Uterus (tissue), 4 donors: ENCODE measurements around the gene MYLK3. TPM values are rescaled to one million over a fixed set of nuclear protein-coding genes. Genes with fewer than 3 reads are reported as not detected.
"Not testable (repeated sequence)": the region's sequence is repeated elsewhere in the genome, so short reads cannot be mapped to it uniquely, and the experiment has no call there.

ENCODE experiments used
- DNase-seq, 2 donors: peaks; one replicate each; pipeline ENCODE4 v3.0.0-alpha.2; 2019 to 2020
- H3K27ac ChIP-seq, 2 donors: fragments of 200-600 bp; sonication (generic); 1 replicate in 1 of 2; 2 replicates in 1 of 2; pipeline ENCODE4 v1.5.1; 2016 to 2018
- H3K27me3 ChIP-seq, 2 donors: fragments of 200-600 bp; sonication (generic); one replicate each; pipeline ENCODE4 v1.5.1; 2018 to 2019; ENCODE audit warnings: control low read depth in 1 of 2
- H3K36me3 ChIP-seq, 2 donors: fragments of 200-600 bp; sonication (generic); one replicate each; pipeline ENCODE4 v1.5.1; 2019; ENCODE audit warnings: control low read depth in 1 of 2
- H3K4me1 ChIP-seq, 2 donors: fragments of 200-600 bp; sonication (generic); one replicate each; pipeline ENCODE4 v1.5.1; 2018 to 2019; ENCODE audit warnings: control low read depth in 1 of 2
- H3K4me3 ChIP-seq, 2 donors: fragments of 200-600 bp; sonication (generic); 1 replicate in 1 of 2; 2 replicates in 1 of 2; pipeline ENCODE4 v1.5.1; 2018 to 2019; ENCODE audit warnings: mild to moderate bottlenecking in 1 of 2
- H3K9me3 ChIP-seq, 2 donors: fragments of 200-600 bp; sonication (generic); one replicate each; pipeline ENCODE4 v1.5.1; 2019; ENCODE audit warnings: control low read depth in 1 of 2
- POLR2A ChIP-seq, 2 donors: fragments of 450-650 bp; IDR thresholded peaks; one replicate each; pipeline ENCODE4 v1.6.1; 2016; ENCODE audit warnings: antibody characterized with exemption in 2 of 2, mild to moderate bottlenecking in 1 of 2, moderate library complexity in 1 of 2
- intact Hi-C: fragments of 100-400 bp; cut with DNase I; formaldehyde crosslinking; loops from one replicate; pipeline ENCODE4 v1.15.1; 2023; ENCODE audit warnings: low total_unique reads
- total RNA-seq, 4 donors: library from RNA; depleted of rRNA in 3 of 4; stranded (reverse); fragments of >200 nt in 3 of 4; gene quantifications; one replicate each; pipeline versions ENCODE4 v1.1.0 to v1.2.4, GENCODE V29; 2014 to 2023
- TF ChIP-seq, protein P1 (sequence below), 4 experiments: fragments of 200-600 bp in 2 of 4; fragments of 450-650 bp in 2 of 4; sonication (generic) in 2 of 4; IDR thresholded peaks; one replicate each; pipeline ENCODE4 v1.5.1; 2016 to 2019; ENCODE audit warnings: antibody characterized with exemption in 4 of 4, mild to moderate bottlenecking in 2 of 4, moderate library complexity in 1 of 4
- donor health status: DM: yes; HTN: yes; CAD: no.

MYLK3 gene
- total RNA-seq, 4 donors from 2014 or later, result 0.51 to 4.8 (median 0.61) TPM; not detected in 1

DNA sequence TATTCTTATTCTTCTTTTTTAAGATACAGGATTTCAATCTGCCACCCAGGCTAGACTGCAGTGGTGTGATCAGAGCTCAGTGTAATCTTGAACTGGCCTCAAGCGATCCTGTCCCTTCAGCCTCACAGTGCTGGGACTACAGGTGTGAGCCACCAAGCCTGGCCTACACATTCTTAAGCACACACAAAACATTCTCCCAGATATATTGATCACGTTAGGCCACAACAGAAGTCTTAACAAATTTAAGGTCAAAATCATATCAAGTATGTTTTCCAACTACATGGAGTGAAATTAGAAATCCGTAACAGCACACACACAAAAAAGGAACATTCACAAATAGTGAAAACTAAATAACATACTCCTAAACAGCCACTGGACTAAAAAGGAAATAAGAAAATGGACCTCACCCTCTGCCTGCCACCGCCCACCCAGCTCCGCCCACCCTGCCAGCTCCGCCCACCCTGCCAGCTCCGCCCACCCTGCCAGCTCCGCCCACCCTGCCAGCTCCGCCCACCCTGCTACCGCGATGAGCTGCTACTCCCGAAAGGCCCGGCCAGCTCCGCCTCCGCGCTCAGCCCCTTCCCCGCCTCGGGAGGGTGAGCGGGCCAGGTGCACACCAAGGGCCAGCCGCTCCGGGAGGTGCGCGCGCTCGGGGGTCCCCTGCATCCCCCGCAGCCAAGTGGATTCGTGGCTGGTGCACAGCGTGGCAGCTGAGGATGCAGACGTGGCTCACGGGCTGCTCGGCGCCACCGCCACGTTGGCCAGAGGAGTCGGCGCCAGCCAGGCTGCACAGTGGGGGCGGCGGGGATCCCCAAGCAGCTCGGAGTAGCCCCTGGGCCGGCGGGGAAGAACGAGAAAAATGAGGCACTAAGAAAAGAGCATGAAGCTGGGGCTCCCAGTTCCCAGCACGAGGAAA is 41.6 kb upstream of the MYLK3 start:
- peaks cover 0 to 6% of the 10 kb centered on the region in 2 donors for H3K9me3 ChIP-seq
- no peaks in the 10 kb centered on the region for H3K27me3 ChIP-seq
- no peaks in the 10 kb centered on the region for H3K36me3 ChIP-seq
- TF ChIP-seq POLR2A (IDR thresholded peaks at IDR 0.05), result peak in 1 of 2 donors; percentile 41
- TF ChIP-seq, protein P1, sequence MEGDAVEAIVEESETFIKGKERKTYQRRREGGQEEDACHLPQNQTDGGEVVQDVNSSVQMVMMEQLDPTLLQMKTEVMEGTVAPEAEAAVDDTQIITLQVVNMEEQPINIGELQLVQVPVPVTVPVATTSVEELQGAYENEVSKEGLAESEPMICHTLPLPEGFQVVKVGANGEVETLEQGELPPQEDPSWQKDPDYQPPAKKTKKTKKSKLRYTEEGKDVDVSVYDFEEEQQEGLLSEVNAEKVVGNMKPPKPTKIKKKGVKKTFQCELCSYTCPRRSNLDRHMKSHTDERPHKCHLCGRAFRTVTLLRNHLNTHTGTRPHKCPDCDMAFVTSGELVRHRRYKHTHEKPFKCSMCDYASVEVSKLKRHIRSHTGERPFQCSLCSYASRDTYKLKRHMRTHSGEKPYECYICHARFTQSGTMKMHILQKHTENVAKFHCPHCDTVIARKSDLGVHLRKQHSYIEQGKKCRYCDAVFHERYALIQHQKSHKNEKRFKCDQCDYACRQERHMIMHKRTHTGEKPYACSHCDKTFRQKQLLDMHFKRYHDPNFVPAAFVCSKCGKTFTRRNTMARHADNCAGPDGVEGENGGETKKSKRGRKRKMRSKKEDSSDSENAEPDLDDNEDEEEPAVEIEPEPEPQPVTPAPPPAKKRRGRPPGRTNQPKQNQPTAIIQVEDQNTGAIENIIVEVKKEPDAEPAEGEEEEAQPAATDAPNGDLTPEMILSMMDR (IDR thresholded peaks at IDR 0.05), result no peak
- peak overlapping the region; percentile 40 to 49 for H3K4me3 ChIP-seq
- intact Hi-C loops, result no loop called here
- H3K27ac ChIP-seq, result peak overlapping the region; percentile 9 to 40
- peak; percentile 70 to 77 for DNase-seq
- H3K4me1 ChIP-seq, result no peaks in the 10 kb centered on the region

DNA sequence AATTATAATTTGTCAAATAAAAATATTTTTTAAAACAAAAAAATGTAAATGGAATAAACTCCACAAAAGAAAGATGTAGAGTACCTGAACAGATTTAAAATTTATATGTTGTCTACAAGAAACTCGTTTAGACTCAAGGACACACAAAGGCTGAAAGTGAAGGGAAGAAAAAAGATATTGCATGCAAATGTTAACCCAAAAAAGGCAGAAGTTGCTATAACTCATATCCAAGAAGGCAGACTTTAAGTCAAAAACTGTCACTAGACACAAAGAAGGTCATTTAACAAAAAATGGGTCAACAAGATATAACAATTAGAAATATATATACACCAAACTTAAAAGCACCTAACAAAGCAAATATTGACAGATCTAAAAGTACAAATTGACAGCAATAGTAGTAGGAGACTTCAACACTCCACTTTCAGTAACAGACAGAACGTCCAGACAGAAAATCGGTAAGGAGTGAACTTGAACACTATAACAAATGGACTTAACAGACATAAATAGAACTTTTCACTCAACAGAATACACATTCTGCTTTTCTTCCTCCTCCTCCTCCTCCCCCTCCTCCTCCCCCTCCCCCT is 40.8 kb upstream of the MYLK3 start:
- Histone ChIP-seq H3K27me3 (no peaks in the 10 kb centered on the region), H3K4me3 (no peak overlapping the region), H3K9me3 (no peaks in the 10 kb centered on the region), H3K4me1 (no peaks in the 10 kb centered on the region), H3K27ac (no peak overlapping the region), H3K36me3 (no peaks in the 10 kb centered on the region)
- no peak for TF ChIP-seq POLR2A (IDR thresholded peaks at IDR 0.05)
- TF ChIP-seq, protein P1 (IDR thresholded peaks at IDR 0.05), result no peak
- DNase-seq, result no peak
- intact Hi-C loops, result no loop called here

DNA sequence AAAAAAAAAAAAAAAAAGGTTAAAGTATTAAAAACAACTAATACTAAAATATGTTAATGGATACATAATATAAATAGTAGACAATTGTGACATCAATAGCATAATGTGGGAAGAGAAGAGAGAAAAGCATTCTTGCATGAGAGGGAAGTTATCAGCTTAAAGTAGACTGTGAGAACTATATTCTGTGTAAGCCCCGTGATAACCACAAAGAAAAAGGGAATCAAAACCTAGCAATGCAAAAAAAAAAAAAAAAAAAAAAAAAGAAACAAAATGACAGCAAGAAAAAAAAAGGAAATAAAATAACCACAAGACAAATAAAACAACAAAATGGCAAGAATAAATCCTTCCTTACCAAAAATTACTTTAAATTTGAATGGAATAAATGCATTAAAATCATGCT is 39.8 kb upstream of the MYLK3 start:
- no peaks in the 10 kb centered on the region for H3K9me3 ChIP-seq
- H3K27me3 ChIP-seq, result no peaks in the 10 kb centered on the region
- no peaks in the 10 kb centered on the region for H3K36me3 ChIP-seq
- H3K4me3 ChIP-seq, result no peak overlapping the region
- no peaks in the 10 kb centered on the region for H3K4me1 ChIP-seq
- no peak for TF ChIP-seq POLR2A (IDR thresholded peaks at IDR 0.05)
- TF ChIP-seq, protein P1 (IDR thresholded peaks at IDR 0.05), result no peak
- no peak for DNase-seq
- H3K27ac ChIP-seq, result no peak overlapping the region
- intact Hi-C loops, result no loop called here

DNA sequence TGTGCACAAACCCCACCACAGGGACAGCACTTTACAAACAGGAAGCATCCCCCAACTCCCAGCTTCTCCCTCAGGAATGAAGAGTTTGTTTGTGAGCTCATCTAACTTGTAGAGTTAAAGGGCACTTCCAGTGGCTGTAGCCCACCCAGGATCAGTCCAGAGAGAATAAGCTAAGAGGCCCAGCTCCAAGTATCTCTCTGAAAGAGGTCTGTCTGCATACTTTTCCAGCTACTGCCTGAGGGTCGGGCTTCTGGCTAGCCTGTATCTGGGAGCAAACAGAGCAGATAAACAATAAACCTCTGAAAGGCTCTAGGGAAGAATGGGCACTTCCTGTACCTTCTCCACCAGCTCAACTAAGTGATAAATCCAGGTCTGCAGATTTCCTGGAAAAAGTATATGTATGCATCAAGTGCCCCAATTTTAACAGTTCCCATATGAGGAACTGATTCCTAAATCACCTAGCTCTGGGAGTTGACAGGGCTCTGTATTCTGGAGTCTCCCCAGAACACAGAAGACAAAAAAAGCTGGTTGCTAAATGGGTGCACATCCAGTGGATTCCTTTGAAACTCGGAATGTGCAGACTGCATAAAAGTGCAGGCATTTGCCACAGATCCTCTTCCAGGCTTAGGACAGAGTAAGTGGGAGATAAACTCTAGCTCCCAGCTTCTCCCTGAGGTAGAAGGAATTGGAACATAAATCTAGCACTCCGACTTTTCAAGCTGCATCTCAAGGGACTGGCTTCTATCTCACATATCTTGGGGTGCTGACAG is 37.1 kb upstream of the MYLK3 start:
- Histone ChIP-seq H3K4me1 (no peaks in the 10 kb centered on the region), H3K27ac (no peak overlapping the region), H3K9me3 (no peaks in the 10 kb centered on the region), H3K27me3 (no peaks in the 10 kb centered on the region), H3K36me3 (no peaks in the 10 kb centered on the region), H3K4me3 (no peak overlapping the region)
- intact Hi-C loops, result no loop called here
- TF ChIP-seq, protein P1 (IDR thresholded peaks at IDR 0.05), result no peak
- TF ChIP-seq POLR2A (IDR thresholded peaks at IDR 0.05), result no peak
- no peak for DNase-seq

DNA sequence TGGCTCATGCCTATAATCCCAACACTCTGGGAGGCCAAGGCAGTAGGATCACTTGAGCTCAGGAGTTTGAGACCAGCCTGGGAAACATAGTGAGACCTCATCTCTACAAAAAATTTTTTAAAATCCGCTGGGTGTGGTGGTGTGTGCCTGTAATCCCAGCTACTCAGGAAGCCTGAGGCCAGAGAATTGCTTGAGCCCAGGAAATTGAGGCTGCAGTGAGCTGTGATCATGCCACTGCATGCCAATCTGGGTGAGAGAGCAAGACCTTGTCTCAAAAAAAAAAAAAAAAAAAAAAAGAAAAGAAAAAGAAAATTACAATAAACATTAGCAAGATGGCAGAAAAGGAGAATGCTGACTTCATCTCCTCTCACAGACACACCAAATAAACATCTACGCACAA is 36.4 kb upstream of the MYLK3 start:
- H3K27ac ChIP-seq, H3K4me1 ChIP-seq, H3K9me3 ChIP-seq, DNase-seq, intact Hi-C loops, H3K36me3 ChIP-seq, H3K4me3 ChIP-seq, H3K27me3 ChIP-seq: not testable (repeated sequence)
